ENCODE results near the gene PRELP.

DNA sequence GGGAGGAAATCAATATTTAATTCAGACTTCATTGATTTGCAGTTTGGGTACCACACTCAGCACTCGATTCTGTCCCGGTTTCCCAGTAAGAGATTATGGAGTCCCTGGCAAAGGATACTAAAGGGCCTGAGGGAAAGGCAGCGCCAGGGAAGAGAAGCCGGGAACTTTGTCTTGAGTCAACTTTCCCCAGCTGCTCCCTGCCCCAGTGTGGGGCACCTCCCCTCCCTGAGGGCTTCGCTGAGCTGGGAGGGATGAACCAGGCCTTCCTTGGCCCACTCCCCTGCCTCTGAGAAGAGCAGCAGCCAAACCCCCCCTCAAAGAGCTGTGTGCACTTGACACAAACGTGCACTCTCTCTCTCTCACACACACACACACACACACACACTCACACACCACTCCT, 51.0 kb downstream of the PRELP start:
- TF ChIP-seq, protein P1, sequence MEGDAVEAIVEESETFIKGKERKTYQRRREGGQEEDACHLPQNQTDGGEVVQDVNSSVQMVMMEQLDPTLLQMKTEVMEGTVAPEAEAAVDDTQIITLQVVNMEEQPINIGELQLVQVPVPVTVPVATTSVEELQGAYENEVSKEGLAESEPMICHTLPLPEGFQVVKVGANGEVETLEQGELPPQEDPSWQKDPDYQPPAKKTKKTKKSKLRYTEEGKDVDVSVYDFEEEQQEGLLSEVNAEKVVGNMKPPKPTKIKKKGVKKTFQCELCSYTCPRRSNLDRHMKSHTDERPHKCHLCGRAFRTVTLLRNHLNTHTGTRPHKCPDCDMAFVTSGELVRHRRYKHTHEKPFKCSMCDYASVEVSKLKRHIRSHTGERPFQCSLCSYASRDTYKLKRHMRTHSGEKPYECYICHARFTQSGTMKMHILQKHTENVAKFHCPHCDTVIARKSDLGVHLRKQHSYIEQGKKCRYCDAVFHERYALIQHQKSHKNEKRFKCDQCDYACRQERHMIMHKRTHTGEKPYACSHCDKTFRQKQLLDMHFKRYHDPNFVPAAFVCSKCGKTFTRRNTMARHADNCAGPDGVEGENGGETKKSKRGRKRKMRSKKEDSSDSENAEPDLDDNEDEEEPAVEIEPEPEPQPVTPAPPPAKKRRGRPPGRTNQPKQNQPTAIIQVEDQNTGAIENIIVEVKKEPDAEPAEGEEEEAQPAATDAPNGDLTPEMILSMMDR (IDR thresholded peaks at IDR 0.05; ENCODE audit: insufficient read depth, low read depth, low read length) = no peak
- no peak for TF ChIP-seq EZH2 (IDR thresholded peaks at IDR 0.05; ENCODE audit: insufficient read depth, low read length)

All from astrocyte (in vitro differentiated cells and primary cell).